ENCODE results near the gene QSOX2.
A peak's percentile ranks its signal among the peaks of the same experiment; 100 is the strongest.

Gene QSOX2

DNA sequence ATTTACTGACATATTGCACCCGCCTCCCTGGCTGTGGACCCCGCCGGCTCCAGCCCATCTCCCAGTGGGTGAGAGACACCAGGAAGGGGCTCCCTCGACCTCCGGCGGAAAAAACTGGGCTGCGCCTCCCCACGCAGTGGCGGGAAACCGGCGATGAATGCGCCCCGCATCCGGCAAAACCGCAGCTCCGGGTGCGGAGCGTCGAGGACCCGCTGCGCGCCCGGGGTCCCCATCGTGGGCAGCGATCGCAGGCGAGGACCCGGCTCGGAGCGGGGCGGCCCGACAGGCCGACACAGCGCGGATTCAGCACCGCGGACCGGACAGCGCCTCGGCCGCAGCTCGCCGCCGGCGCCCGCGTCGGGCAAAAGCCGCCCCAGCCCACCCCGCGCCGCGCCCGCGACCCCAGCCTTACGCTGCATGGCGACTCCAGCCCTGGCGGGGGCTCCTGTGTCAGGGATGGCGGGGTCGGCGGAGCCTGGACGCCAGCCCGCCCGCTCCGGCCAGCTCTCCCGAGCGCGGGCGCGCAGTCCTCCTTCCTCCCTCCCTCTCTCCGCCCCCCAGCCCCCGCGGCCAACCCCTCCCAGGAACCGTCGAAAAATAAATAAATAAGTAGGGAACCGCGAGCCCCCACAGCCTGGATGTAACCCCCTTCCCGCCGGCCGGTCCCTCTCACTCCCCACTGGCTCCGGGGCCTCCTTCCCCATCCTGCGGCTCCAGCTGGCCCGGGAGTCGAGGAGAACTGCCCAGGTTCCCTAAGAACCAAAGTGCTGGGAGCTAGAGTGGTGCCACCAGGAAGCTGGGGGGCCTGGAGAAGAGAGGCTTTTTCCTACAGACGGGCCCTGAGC is 43.8 kb downstream of the QSOX2 start:
- peak; percentile 65 for DNase-seq (ENCODE audit: low spot score)
- no CpG with 5 or more reads among the region's 85 CpGs for WGBS, 2 donors (ENCODE audit: extremely low coverage in 2 of 2, insufficient read length in 2 of 2, insufficient replicate concordance in 1 of 2)

DNA sequence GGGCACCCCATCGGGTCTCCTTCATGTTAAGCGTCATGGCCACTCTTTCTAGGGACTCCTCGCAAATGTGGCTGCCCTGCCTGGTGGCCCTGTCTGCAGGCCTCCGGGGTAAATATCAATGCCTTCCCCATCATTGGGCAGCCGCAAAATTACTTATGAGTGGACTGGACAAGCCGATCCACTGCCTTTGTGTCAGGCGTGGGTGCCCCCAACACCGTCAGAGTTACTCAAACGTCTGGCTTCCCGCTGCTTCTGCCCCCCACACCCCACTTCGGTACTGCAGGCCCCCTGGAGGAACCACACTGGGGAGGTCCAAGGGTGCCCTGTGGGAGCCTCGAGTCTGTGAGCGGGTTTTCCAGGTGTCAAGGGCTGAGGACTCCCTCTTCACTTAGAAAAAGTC is 44.4 kb downstream of the QSOX2 start:
- H2BK12ac ChIP-seq (ENCODE audit: low read length), result no peak overlapping the region
- no peak for DNase-seq (ENCODE audit: low spot score)

More for the DNA sequence above, 43.8 kb downstream of the QSOX2 start:
- peaks cover 3% of the 10 kb centered on the region for H3K79me1 ChIP-seq (ENCODE audit: low read depth, low read length)
- no peak overlapping the region for H2AK5ac ChIP-seq (ENCODE audit: low read depth, low read length)
- H2BK5ac ChIP-seq (ENCODE audit: low read length), result no peak overlapping the region
- H3K27ac ChIP-seq (replicated peaks; ENCODE audit: low read length), result no peak overlapping the region
- no peak overlapping the region for H3K18ac ChIP-seq (ENCODE audit: low read length)
- H3K36me3 ChIP-seq (replicated peaks in 1 of 2; ENCODE audit: control insufficient read depth in 2 of 2, insufficient read depth in 2 of 2, low read length in 2 of 2), result peaks cover 3 to 7% of the 10 kb centered on the region in 2 donors
- peaks cover 0 to 2% of the 10 kb centered on the region in 2 donors for H3K4me1 ChIP-seq (ENCODE audit: control insufficient read depth in 2 of 2, insufficient read depth in 1 of 2, low read depth in 1 of 2, low read length in 2 of 2)
- no peak overlapping the region for H2BK12ac ChIP-seq (ENCODE audit: low read length)
- H3K4me2 ChIP-seq (ENCODE audit: insufficient read depth, low read length, poor library complexity, severe bottlenecking), result no peak overlapping the region
- H2AFZ ChIP-seq (ENCODE audit: low read length), result no peak overlapping the region
- H3K14ac ChIP-seq (ENCODE audit: low read length), result no peak overlapping the region
- H3K4me3 ChIP-seq (ENCODE audit: low read length in 2 of 2), result no peak overlapping the region
- H4K91ac ChIP-seq (ENCODE audit: low read depth, low read length, poor library complexity), result no peak overlapping the region
- H2BK120ac ChIP-seq (ENCODE audit: low read depth, low read length), result no peak overlapping the region
- H3K27me3 ChIP-seq (ENCODE audit: control insufficient read depth in 3 of 3, insufficient read depth in 3 of 3, low read depth in 1 of 3, low read length in 3 of 3), result peaks cover 68 to 90% (median 87%) of the 10 kb centered on the region in 3 experiments
- H3K9ac ChIP-seq (ENCODE audit: low read depth, low read length, poor library complexity), result no peak overlapping the region
- H4K8ac ChIP-seq (ENCODE audit: low read depth, low read length), result no peak overlapping the region
- H2BK15ac ChIP-seq (ENCODE audit: low read length), result no peak overlapping the region
- H3K9me3 ChIP-seq (replicated peaks in 1 of 2; ENCODE audit: control insufficient read depth in 2 of 2, insufficient read depth in 1 of 2, low read depth in 1 of 2, low read length in 2 of 2), result peaks cover 0 to 5% of the 10 kb centered on the region in 2 donors
- H3K4ac ChIP-seq (ENCODE audit: low read length), result no peak overlapping the region
- H3K23ac ChIP-seq (ENCODE audit: low read depth, low read length, poor library complexity), result no peak overlapping the region

GRCh38 chr9:136200424-136200823 is 45.2 kb downstream of the QSOX2 start:
- Histone ChIP-seq H2BK120ac (ENCODE audit: low read depth, low read length) (no peak overlapping the region), H3K9ac (ENCODE audit: low read depth, low read length, poor library complexity) (no peak overlapping the region), H2BK15ac (ENCODE audit: low read length) (no peak overlapping the region), H2AFZ (ENCODE audit: low read length) (no peak overlapping the region), H3K9me3 (replicated peaks in 1 of 2; ENCODE audit: control insufficient read depth in 2 of 2, insufficient read depth in 1 of 2, low read depth in 1 of 2, low read length in 2 of 2) (peaks cover 0 to 5% of the 10 kb centered on the region in 2 donors), H3K4me1 (ENCODE audit: control insufficient read depth in 2 of 2, insufficient read depth in 1 of 2, low read depth in 1 of 2, low read length in 2 of 2) (peaks cover 0 to 2% of the 10 kb centered on the region in 2 donors), H3K27me3 (ENCODE audit: control insufficient read depth in 3 of 3, insufficient read depth in 3 of 3, low read depth in 1 of 3, low read length in 3 of 3) (peaks cover 76 to 98% (median 95%) of the 10 kb centered on the region in 3 experiments), H2AK5ac (ENCODE audit: low read depth, low read length) (no peak overlapping the region), H3K18ac (ENCODE audit: low read length) (peak overlapping the region; percentile 38), H3K4me3 (ENCODE audit: low read length in 2 of 2) (no peak overlapping the region), H3K4me2 (ENCODE audit: insufficient read depth, low read length, poor library complexity, severe bottlenecking) (no peak overlapping the region), H3K27ac (replicated peaks; ENCODE audit: low read length) (no peak overlapping the region), H3K79me1 (ENCODE audit: low read depth, low read length) (peaks cover 3% of the 10 kb centered on the region), H3K14ac (ENCODE audit: low read length) (no peak overlapping the region), H3K4ac (ENCODE audit: low read length) (no peak overlapping the region), H4K91ac (ENCODE audit: low read depth, low read length, poor library complexity) (no peak overlapping the region), H3K36me3 (replicated peaks in 1 of 2; ENCODE audit: control insufficient read depth in 2 of 2, insufficient read depth in 2 of 2, low read length in 2 of 2) (peaks cover 0 to under 1% of the 10 kb centered on the region in 2 donors), H2BK12ac (ENCODE audit: low read length) (no peak overlapping the region), H4K8ac (ENCODE audit: low read depth, low read length) (no peak overlapping the region), H3K23ac (ENCODE audit: low read depth, low read length, poor library complexity) (peak overlapping the region; percentile 99), H2BK5ac (ENCODE audit: low read length) (peak overlapping the region; percentile 53)
- no peak for DNase-seq (ENCODE audit: low spot score)
- WGBS, 2 donors (ENCODE audit: extremely low coverage in 2 of 2, insufficient read length in 2 of 2, insufficient replicate concordance in 1 of 2), result no CpG with 5 or more reads among the region's 19 CpGs

More for the DNA sequence above, 44.4 kb downstream of the QSOX2 start:
- no peak overlapping the region for H2BK15ac ChIP-seq (ENCODE audit: low read length)
- H3K4ac ChIP-seq (ENCODE audit: low read length), result no peak overlapping the region
- peaks cover 0 to 2% of the 10 kb centered on the region in 2 donors for H3K4me1 ChIP-seq (ENCODE audit: control insufficient read depth in 2 of 2, insufficient read depth in 1 of 2, low read depth in 1 of 2, low read length in 2 of 2)
- no peak overlapping the region for H3K4me3 ChIP-seq (ENCODE audit: low read length in 2 of 2)
- H3K27me3 ChIP-seq (ENCODE audit: control insufficient read depth in 3 of 3, insufficient read depth in 3 of 3, low read depth in 1 of 3, low read length in 3 of 3), result peaks cover 75 to 96% (median 94%) of the 10 kb centered on the region in 3 experiments
- H3K36me3 ChIP-seq (replicated peaks in 1 of 2; ENCODE audit: control insufficient read depth in 2 of 2, insufficient read depth in 2 of 2, low read length in 2 of 2), result peaks cover 3 to 7% of the 10 kb centered on the region in 2 donors
- H3K14ac ChIP-seq (ENCODE audit: low read length), result peak overlapping the region; percentile 6
- H3K9me3 ChIP-seq (replicated peaks in 1 of 2; ENCODE audit: control insufficient read depth in 2 of 2, insufficient read depth in 1 of 2, low read depth in 1 of 2, low read length in 2 of 2), result peaks cover 0 to 5% of the 10 kb centered on the region in 2 donors
- H3K23ac ChIP-seq (ENCODE audit: low read depth, low read length, poor library complexity), result peak overlapping the region; percentile 89
- no peak overlapping the region for H2BK120ac ChIP-seq (ENCODE audit: low read depth, low read length)
- H3K9ac ChIP-seq (ENCODE audit: low read depth, low read length, poor library complexity), result no peak overlapping the region
- no peak overlapping the region for H3K18ac ChIP-seq (ENCODE audit: low read length)
- no peak overlapping the region for H3K27ac ChIP-seq (replicated peaks; ENCODE audit: low read length)
- no peak overlapping the region for H2BK5ac ChIP-seq (ENCODE audit: low read length)
- H2AFZ ChIP-seq (ENCODE audit: low read length), result no peak overlapping the region
- H4K91ac ChIP-seq (ENCODE audit: low read depth, low read length, poor library complexity), result no peak overlapping the region
- H3K4me2 ChIP-seq (ENCODE audit: insufficient read depth, low read length, poor library complexity, severe bottlenecking), result no peak overlapping the region
- WGBS, 2 donors (ENCODE audit: extremely low coverage in 2 of 2, insufficient read length in 2 of 2, insufficient replicate concordance in 1 of 2), result no CpG with 5 or more reads among the region's 13 CpGs
- no peak overlapping the region for H4K8ac ChIP-seq (ENCODE audit: low read depth, low read length)
- H3K79me1 ChIP-seq (ENCODE audit: low read depth, low read length), result peaks cover 3% of the 10 kb centered on the region
- no peak overlapping the region for H2AK5ac ChIP-seq (ENCODE audit: low read depth, low read length)

All from neuronal stem cell (in vitro differentiated cells).